GM18507 (cell line): ENCODE measurements around the gene KIAA1328.
A peak's percentile ranks its signal among the peaks of the same experiment; 100 is the strongest.
"Not testable (repeated sequence)": the region's sequence is repeated elsewhere in the genome, so short reads cannot be mapped to it uniquely, and the experiment has no call there.

Source experiments
- DNase-seq: peaks from one replicate; pipeline ENCODE4 v3.0.0; 2011; ENCODE audit warnings: low read depth; ENCODE audit not compliant: insufficient read length; ENCODE audit errors: extremely low spot score
- FAIRE-seq: peaks from 2 replicates; lab custom pipeline; 2011; peaks lifted over from hg19 to GRCh38; lab: Jason Lieb, UNC

The KIAA1328 gene

DNA sequence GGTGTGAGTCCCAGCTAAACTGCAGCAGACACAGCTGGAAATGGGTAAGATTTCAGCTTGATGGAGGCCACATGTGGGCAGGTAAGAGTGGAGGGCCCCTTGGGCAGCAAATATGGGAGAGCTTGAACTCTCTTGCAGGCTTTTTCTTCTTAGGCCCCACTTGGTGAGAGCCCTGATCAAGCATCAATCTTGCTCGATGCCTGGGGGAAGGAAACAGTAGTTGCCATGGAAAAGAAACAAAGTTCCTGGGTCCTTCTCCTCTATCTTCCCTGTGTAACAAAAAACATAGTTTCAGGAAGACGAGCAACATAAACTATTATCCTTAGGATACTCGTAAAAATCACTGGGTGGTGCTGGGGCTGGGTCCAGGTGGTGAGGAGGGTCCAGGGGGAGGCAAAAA, 42.9 kb downstream of the KIAA1328 start:
- DNase-seq = no peak
- no peak for FAIRE-seq

DNA sequence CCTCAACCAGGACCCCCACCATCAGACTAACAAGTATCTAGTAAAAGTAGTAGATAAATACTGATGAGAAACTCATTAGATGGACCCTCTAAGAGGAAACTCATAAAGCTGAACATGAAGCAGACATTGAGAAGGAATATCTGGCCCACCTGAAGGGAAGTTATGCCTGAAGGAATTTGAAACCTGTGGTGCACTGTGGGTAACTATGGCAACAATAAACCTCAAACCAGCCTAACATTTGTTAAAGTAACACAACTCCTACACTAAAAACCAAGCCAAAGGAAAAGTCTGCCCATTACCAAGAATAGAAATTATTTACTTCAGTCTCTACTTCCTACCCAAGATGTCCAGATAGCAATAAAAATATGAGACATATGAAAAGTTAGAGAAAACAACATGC, 43.4 kb downstream of the KIAA1328 start:
- no peak for FAIRE-seq

DNA sequence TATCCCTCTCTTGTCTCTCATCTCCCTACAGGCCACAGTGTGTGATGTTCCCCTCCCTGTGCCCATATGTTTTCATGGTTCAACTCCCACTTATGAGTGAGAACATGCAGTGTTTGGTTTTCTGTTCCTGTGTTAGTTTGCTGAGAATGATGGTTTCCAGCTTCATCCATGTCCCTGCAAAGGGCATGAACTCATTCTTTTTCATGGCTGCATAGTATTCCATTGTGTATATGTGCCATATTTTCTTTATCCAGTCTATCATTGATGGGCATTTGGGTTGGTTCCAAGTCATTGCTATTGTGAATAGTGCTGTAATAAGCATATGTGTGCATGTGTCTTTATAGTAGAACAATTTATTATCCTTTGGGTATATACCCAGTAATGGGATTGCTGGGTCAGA, 44.9 kb downstream of the KIAA1328 start:
- FAIRE-seq, DNase-seq: not testable (repeated sequence)

More for the DNA sequence above, 43.4 kb downstream of the KIAA1328 start:
- no peak for DNase-seq

DNA sequence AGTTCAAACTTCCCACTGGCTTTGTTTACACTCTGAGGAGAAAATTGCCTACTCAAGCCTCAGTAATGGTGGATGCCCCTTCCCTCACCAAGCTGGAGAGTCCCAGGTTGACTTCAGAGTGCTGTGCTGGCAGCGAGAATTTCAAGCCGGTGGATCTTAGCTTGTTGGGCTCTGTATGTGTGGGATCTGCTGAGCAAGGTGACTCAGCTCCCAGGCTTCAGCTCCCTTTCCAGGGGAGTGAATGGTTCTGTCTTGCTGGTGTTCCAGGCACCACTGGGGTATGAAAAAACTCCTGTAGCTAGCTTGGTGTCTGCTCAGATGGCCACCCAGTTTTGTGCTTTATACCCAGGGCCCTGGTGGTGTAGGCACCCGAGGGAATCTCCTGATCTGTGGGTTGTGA, 50.9 kb downstream of the KIAA1328 start:
- FAIRE-seq, DNase-seq: not testable (repeated sequence)

DNA sequence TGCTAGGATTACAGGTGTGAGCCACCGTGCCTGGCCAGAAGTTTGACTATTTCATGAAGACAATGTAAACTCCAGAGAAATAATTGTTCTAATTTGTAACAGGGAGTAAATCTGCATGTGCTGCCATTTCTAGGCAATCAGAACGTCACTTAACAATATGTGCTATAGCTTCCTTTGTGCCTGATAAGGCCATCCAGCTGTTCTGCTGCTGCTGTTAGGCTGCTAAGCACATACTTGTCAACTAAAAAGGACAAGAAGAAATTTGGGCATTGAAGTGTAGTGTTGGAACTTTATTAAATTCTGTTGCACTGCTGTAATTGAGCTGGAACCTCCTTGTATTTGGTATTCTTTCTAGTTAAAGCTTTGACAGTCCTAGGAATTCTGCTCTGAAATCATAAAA, 57.1 kb downstream of the KIAA1328 start:
- no peak for FAIRE-seq

DNA sequence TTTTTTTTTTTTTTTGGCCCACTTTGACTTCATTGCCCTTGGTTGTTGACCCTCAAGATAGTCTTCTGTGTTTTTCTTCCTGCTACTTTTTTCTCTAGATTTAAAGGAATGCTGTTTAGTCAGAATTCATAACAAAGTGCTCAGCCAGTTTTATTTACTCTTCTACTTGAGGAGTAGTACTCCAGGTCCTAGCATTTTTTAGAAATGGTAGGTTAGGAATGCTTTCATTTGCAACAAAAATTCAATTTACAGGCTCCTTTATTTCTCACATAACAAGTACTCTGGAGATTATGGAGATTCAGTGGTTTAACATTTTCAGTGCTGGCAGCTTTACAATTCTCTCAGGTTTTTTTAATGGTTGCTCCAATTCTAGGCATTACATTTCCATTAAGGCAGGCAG, 58.2 kb downstream of the KIAA1328 start:
- DNase-seq (no peak), FAIRE-seq (no peak)

More for the DNA sequence above, 57.1 kb downstream of the KIAA1328 start:
- no peak for DNase-seq

DNA sequence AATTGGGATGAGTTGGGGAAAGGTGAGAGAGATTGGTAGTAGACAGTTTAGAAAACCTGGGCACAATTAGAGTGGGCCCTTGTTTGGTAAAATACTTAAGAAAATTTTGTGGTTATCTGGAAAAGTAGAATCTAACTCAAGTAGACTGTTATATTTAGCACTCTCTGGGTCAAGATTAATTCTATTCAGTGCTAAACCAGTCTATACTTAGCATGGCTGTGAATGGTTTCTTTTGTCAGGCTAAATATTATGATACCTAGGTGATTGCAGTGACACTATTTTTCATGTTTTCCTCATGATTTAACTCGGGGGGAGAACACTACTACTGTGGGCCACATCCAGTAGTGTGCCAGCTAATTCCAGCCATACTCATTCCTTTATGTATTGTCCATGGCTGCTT, 58.9 kb downstream of the KIAA1328 start:
- DNase-seq = no peak
- FAIRE-seq = no peak

DNA sequence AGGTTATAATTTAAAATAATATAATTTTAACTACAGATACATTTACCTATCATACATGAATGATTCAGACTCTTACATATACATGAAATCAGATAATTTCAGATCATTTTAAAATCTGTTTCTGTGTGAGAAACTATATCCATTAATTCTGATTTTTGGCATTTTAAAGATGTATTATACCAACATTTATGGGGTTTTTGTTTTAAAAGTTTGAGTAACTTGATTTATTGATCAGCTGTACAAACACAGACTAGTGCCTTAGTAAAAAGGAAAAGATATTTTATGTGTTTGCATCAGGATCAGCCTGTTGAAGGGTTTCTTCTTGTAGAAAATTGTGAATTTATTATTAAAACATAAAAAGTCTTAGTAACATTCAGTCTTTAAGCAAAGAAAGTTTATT, 59.9 kb downstream of the KIAA1328 start:
- DNase-seq = no peak
- FAIRE-seq = no peak

DNA sequence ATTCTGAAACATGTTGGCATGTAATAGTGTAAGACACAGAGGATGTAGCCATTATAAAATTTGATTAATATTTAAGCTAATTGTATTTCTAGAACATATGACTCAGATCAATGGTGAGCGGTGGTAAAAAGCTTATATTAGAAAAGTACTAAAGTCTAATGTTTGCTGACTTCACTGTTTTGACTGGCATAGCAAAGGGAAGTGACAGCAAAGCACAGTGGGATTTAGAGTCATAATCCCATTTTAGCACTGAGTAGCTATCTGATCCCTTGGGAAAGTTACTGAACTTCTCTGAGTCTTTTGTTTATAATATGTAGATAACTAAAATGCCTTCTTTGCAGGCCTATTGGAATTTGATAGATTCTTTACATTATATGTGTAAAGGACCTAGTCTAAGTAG, 60.4 kb downstream of the KIAA1328 start:
- DNase-seq = no peak
- FAIRE-seq = no peak

GRCh38 chr18:36889742-36890141, 60.8 kb downstream of the KIAA1328 start:
- DNase-seq (no peak), FAIRE-seq (no peak)

GRCh38 chr18:36890598-36890997, 61.7 kb downstream of the KIAA1328 start:
- FAIRE-seq (no peak), DNase-seq (no peak)

GRCh38 chr18:36893227-36893626, 64.3 kb downstream of the KIAA1328 start:
- FAIRE-seq (no peak), DNase-seq (no peak)

GRCh38 chr18:36895606-36896005, 66.7 kb downstream of the KIAA1328 start:
- FAIRE-seq (no peak), DNase-seq (no peak)

- no peak for FAIRE-seq
These were observed 68.3 kb downstream of the KIAA1328 start for GRCh38 chr18:36897253-36897652.

DNA sequence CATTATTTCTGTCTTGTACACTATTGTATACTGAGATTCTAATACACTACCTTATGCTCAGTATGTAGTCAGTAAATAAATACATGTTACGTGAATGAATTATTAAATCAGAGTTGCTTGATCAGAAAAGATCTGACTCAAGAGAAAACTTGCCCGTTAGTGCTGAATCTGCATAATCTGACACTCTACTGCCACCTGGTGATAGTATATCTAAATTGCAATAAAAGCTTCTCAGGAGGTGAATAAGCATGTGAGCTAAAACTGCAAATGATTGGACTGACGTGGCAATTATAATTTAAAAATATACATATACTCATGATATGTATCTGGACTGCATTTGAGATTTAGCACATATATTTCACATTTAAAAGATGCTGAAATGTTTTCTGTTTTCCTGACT, 70.4 kb downstream of the KIAA1328 start:
- DNase-seq = no peak
- FAIRE-seq = no peak

More at GRCh38 chr18:36897253-36897652, 68.3 kb downstream of the KIAA1328 start:
- DNase-seq = no peak

DNA sequence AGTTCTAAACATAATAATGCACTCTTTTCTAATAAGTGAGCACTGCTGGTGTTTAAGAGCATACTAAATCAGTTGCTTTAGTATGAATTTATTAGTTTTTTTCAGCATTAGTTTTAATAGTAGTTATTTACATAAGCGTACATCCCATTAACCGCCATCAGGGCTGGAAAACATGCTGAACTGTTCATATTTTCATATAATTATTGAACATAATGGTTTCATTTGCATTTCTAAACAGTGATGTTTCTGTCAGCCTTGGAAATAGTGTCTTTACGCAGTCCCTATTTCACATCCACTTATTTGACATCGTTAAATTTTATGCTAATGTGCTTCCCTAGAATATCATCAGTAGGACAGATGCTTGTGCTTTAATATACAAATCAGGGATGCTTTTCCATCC, 71.5 kb downstream of the KIAA1328 start:
- DNase-seq (no peak), FAIRE-seq (no peak)

GRCh38 chr18:36901277-36901701, 72.4 kb downstream of the KIAA1328 start:
- FAIRE-seq (no peak), DNase-seq (no peak)

GRCh38 chr18:36903215-36903928, 74.4 kb downstream of the KIAA1328 start:
- FAIRE-seq (no peak), DNase-seq (no peak)

DNA sequence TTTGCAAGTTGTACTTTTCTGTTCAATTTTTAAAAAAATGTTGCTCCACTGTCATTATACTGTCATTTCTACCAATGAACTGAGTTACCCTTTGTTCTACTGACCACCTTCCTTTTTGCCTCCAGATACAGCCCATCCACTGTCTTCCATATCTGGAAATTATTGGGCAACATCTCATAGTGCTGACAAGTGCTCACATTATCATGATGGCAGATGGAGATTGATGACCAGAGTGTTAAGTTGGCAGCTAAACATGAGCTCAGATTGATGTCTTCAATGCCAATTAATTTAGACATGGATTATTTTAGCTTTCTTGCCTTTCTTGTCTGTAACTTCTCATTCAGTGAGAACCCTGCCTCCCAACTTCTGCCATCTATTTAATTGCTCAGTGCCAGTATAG, 76.6 kb downstream of the KIAA1328 start:
- FAIRE-seq (no peak), DNase-seq (no peak)

GRCh38 chr18:36909282-36909681, 80.4 kb downstream of the KIAA1328 start:
- FAIRE-seq, DNase-seq: not testable (repeated sequence)

GRCh38 chr18:36912887-36913286, 84.0 kb downstream of the KIAA1328 start:
- FAIRE-seq = peak; percentile 33
- DNase-seq = no peak

DNA sequence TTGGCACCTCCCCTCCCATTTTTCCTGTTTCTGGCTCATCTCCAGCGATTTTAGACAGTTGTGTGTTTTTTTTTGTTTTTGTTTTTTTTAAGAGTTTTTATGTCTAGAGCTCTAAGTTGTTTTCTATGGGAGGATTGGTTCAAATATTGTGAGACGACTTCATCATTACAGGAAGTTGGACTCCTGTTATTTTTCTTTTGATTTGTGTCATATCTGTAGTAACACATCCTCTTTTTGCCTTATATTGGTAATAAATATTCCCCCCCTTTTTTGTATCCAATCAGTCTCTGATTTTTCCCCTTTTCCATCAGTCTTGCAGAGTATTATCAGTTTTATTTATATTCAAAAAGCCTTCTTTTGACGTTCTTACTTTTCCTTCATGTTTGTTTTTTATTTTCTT, 89.0 kb downstream of the KIAA1328 start:
- FAIRE-seq (no peak), DNase-seq (no peak)
